Astrocyte (in vitro differentiated cells and primary cell): ENCODE data around the gene KCNH4. TPM values are rescaled to one million over a fixed set of nuclear protein-coding genes. Genes with fewer than 3 reads are reported as not detected.
A peak's percentile ranks its signal among the peaks of the same experiment; 100 is the strongest.
"Not testable (repeated sequence)": the region's sequence is repeated elsewhere in the genome, so short reads cannot be mapped to it uniquely, and the experiment has no call there.

ENCODE experiments used
- DNase-seq: peaks from one replicate; pipeline ENCODE4 v3.0.0-alpha.2; 2010; ENCODE audit warnings: low read depth
- FAIRE-seq: peaks from 2 replicates; lab custom pipeline; 2011; peaks lifted over from hg19 to GRCh38; lab: Jason Lieb, UNC
- H2AFZ ChIP-seq: 2 replicates; pipeline ENCODE4 v1.6.0; 2012; ENCODE audit warnings: low read depth, low read length, inconsistent platforms
- H3K27ac ChIP-seq: 2 replicates; pipeline ENCODE4 v1.5.1; 2011; ENCODE audit warnings: low read depth, low read length, inconsistent platforms
- H3K27me3 ChIP-seq: 2 replicates; pipeline ENCODE4 v1.6.0; 2011; ENCODE audit warnings: low read length, inconsistent platforms; ENCODE audit not compliant: insufficient read depth
- H3K36me3 ChIP-seq: 2 replicates; pipeline ENCODE4 v1.5.1; 2011; ENCODE audit warnings: low read length, inconsistent platforms; ENCODE audit not compliant: insufficient read depth
- H3K4me1 ChIP-seq: 2 replicates; pipeline ENCODE4 v1.5.1; 2011; ENCODE audit warnings: low read length, inconsistent platforms; ENCODE audit not compliant: insufficient read depth
- H3K4me2 ChIP-seq: 2 replicates; pipeline ENCODE4 v1.6.0; 2012; ENCODE audit warnings: low read length, inconsistent platforms
- H3K4me3 ChIP-seq: 2 replicates; pipeline ENCODE4 v1.5.1; 2011; ENCODE audit warnings: low read depth, mild to moderate bottlenecking, low read length, inconsistent platforms; ENCODE audit not compliant: insufficient read depth
- H3K79me2 ChIP-seq: 2 replicates; pipeline ENCODE4 v1.6.0; 2012; ENCODE audit warnings: mild to moderate bottlenecking, low read length, inconsistent platforms; ENCODE audit not compliant: insufficient read depth
- H3K9ac ChIP-seq: 2 replicates; pipeline ENCODE4 v1.6.0; 2012; ENCODE audit warnings: mild to moderate bottlenecking, low read length, inconsistent platforms
- H3K9me3 ChIP-seq: 2 replicates; pipeline ENCODE4 v1.5.1; 2012; ENCODE audit warnings: low read depth, mild to moderate bottlenecking, low read length, inconsistent platforms; ENCODE audit not compliant: insufficient read depth
- H4K20me1 ChIP-seq: 2 replicates; pipeline ENCODE4 v1.6.0; 2012; ENCODE audit warnings: low read length, inconsistent platforms; ENCODE audit not compliant: insufficient read depth
- H3K27ac Mint-ChIP-seq: one replicate; pipeline ENCODE4 v1.8.0; 2021; ENCODE audit warnings: mild to moderate bottlenecking, mixed read lengths; ENCODE audit not compliant: unreplicated experiment
- H3K27me3 Mint-ChIP-seq: one replicate; pipeline ENCODE4 v1.8.0; 2021; ENCODE audit warnings: low read depth, mixed read lengths; ENCODE audit not compliant: unreplicated experiment
- H3K36me3 Mint-ChIP-seq: one replicate; pipeline ENCODE4 v1.8.0; 2021; ENCODE audit warnings: low read depth, mixed read lengths; ENCODE audit not compliant: unreplicated experiment
- H3K4me1 Mint-ChIP-seq: one replicate; pipeline ENCODE4 v1.8.0; 2021; ENCODE audit warnings: low read depth, mixed read lengths; ENCODE audit not compliant: unreplicated experiment
- H3K4me3 Mint-ChIP-seq: one replicate; pipeline ENCODE4 v1.8.0; 2021; ENCODE audit warnings: mild to moderate bottlenecking, moderate library complexity, mixed read lengths; ENCODE audit not compliant: unreplicated experiment
- H3K9me3 Mint-ChIP-seq: one replicate; pipeline ENCODE4 v1.8.0; 2021; ENCODE audit warnings: mild to moderate bottlenecking, mixed read lengths; ENCODE audit not compliant: unreplicated experiment
- EZH2 ChIP-seq: IDR thresholded peaks from 2 replicates; pipeline ENCODE4 v1.6.1; 2012; ENCODE audit warnings: mild to moderate bottlenecking, low read length, inconsistent platforms; ENCODE audit not compliant: insufficient read depth
- total RNA-seq: library from RNA; stranded (reverse); gene quantifications from 2 replicates; pipeline ENCODE4 v1.2.1, GENCODE V29; 2021
- TF ChIP-seq, protein P1 (sequence below): IDR thresholded peaks from 2 replicates; pipeline ENCODE4 v1.5.1; 2011; ENCODE audit warnings: low read depth, mild to moderate bottlenecking, inconsistent platforms, low read length, moderate library complexity; ENCODE audit not compliant: insufficient read depth

The KCNH4 gene
- total RNA-seq, 1 donor from 2014 or later: not detected

DNA sequence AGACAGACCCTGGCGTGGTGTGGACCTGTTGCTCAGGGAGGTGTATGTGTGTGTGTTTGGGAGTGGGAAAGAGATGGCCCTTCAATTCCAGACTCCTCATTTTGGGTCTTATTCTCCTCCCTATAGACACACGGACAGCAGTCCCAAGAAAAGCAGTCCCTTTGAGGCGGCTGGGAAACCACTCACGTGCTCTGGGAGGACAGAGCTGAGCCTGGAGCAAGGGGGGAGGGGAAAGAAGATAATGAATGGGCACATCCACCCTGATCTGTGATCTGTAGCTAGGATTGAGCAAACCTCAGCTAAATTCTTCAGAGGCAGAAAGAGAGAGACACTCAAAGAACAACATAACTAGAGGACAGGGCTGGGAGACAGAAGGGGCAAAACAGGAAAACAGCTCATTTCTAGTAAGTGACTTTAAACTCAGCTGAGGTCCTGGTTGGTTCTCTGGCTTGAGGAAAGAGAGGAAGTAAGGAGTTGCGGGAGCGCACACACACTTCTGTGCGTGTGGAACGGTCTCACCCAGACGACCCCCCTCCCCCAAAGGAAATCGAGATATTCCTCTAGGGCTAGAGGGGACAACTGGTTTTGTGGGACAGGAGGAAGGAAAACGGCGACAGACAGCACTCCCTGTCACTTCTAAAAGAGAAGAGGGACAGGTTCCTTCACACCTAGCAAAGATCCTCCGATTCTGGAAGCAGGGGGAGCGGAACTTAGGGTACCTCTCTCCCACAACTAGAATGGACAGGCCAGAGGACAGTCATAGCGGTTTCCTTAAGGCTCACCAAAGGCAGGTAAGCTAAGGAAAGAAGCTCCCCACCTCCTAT is 26.8 kb downstream of the KCNH4 start:
- H3K27ac ChIP-seq: peak overlapping the region; percentile 71
- H3K4me3 Mint-ChIP-seq: peak overlapping the region; percentile 94
- no peaks in the 10 kb centered on the region for H3K9me3 Mint-ChIP-seq
- H3K36me3 Mint-ChIP-seq: peaks cover 5% of the 10 kb centered on the region
- peak overlapping the region; percentile 87 for H3K27ac Mint-ChIP-seq
- H4K20me1 ChIP-seq: peaks cover 51% of the 10 kb centered on the region
- peak overlapping the region; percentile 61 for H2AFZ ChIP-seq
- peak; percentile 25 for DNase-seq
- H3K79me2 ChIP-seq: peaks cover 56% of the 10 kb centered on the region
- H3K4me2 ChIP-seq: peak overlapping the region; percentile 95
- peaks cover 3% of the 10 kb centered on the region for H3K36me3 ChIP-seq
- FAIRE-seq: peak; percentile 60
- peak overlapping the region; percentile 99 for H3K9ac ChIP-seq
- no peaks in the 10 kb centered on the region for H3K27me3 Mint-ChIP-seq
- peaks cover 6% of the 10 kb centered on the region for H3K4me1 Mint-ChIP-seq
- no peaks in the 10 kb centered on the region for H3K9me3 ChIP-seq
- no peaks in the 10 kb centered on the region for H3K27me3 ChIP-seq
- H3K4me1 ChIP-seq: peaks cover 16% of the 10 kb centered on the region
- TF ChIP-seq, protein P1, sequence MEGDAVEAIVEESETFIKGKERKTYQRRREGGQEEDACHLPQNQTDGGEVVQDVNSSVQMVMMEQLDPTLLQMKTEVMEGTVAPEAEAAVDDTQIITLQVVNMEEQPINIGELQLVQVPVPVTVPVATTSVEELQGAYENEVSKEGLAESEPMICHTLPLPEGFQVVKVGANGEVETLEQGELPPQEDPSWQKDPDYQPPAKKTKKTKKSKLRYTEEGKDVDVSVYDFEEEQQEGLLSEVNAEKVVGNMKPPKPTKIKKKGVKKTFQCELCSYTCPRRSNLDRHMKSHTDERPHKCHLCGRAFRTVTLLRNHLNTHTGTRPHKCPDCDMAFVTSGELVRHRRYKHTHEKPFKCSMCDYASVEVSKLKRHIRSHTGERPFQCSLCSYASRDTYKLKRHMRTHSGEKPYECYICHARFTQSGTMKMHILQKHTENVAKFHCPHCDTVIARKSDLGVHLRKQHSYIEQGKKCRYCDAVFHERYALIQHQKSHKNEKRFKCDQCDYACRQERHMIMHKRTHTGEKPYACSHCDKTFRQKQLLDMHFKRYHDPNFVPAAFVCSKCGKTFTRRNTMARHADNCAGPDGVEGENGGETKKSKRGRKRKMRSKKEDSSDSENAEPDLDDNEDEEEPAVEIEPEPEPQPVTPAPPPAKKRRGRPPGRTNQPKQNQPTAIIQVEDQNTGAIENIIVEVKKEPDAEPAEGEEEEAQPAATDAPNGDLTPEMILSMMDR: no peak
- TF ChIP-seq EZH2: no peak
- H3K4me3 ChIP-seq: peak overlapping the region; percentile 96

DNA sequence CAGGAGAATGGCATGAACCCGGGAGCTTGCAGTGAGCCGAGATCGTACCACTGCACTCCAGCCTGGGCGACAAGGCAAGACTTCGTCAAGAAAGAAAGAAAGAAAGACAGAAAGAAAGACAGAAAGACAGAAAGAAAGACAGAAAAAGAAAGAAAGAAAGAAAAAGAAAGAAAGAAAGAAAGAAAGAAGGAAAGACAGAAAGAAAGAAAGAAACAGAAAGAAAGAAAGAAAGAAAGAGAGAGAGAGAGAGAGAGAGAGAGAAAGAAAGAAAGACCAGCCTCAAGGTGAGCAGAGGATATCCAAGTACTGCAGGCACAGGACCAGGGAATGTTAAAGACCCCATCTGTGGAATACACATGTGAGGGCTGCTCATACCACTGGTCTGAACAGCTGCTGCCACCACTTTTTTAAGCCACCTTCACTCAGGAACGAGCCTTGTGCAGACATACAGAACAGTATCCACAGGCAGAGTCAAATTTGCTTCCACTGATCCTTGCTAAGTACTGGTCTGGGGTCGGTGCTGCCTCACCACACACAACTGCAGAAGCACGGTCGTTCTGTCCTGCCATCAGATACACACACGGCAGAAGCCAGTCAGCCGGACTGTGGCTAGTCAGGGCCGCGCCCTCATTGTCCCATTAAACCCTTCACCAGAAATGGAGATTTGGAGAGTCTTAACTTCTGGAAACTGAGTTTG is 33.9 kb downstream of the KCNH4 start:
- Histone ChIP-seq H4K20me1 (peaks cover 82% of the 10 kb centered on the region), H3K79me2 (peaks cover 79% of the 10 kb centered on the region), H3K4me3 (no peak overlapping the region), H2AFZ (no peak overlapping the region), H3K4me1 (peaks cover 12% of the 10 kb centered on the region), H3K27ac (no peak overlapping the region), H3K36me3 (peaks cover 10% of the 10 kb centered on the region), H3K9ac (no peak overlapping the region), H3K9me3 (no peaks in the 10 kb centered on the region), H3K27me3 (no peaks in the 10 kb centered on the region), H3K4me2 (no peak overlapping the region)
- Mint-ChIP-seq H3K4me1 (peaks cover 17% of the 10 kb centered on the region), H3K27ac (no peak overlapping the region), H3K9me3 (no peaks in the 10 kb centered on the region), H3K27me3 (no peaks in the 10 kb centered on the region), H3K4me3 (no peak overlapping the region), H3K36me3 (peaks cover 11% of the 10 kb centered on the region)
- FAIRE-seq (no peak), DNase-seq (no peak)
- TF ChIP-seq, protein P1: no peak
- no peak for TF ChIP-seq EZH2

DNA sequence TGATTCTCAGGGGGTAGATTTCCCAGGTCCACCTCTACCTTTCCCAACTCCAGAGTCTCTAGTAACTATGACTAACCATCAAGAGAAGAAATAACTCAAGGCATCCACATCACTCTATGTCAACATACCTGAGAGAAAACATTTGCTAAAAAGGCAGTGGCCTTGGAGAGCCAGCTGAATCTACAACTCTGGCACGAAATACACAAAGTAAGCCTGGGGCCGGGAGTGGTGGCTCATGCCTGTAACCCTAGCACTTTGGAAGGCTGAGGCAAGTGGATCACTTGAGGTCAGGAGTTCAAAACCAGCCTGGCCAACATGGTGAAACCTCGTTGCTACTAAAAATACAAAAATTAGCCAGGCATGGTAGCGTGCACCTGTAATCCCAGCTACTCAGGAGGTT is 37.8 kb downstream of the KCNH4 start:
- not testable (repeated sequence) for H3K9me3 ChIP-seq, H3K36me3 ChIP-seq, H3K9me3 Mint-ChIP-seq, H3K27me3 ChIP-seq, FAIRE-seq, H2AFZ ChIP-seq, DNase-seq, H3K27me3 Mint-ChIP-seq, H3K4me3 ChIP-seq, H3K4me3 Mint-ChIP-seq
- Histone ChIP-seq H4K20me1 (peaks cover 80% of the 10 kb centered on the region), H3K4me2 (peak overlapping the region; percentile 69), H3K79me2 (peaks cover 78% of the 10 kb centered on the region), H3K4me1 (peaks cover 20% of the 10 kb centered on the region), H3K9ac (peak overlapping the region; percentile 7), H3K27ac (peak overlapping the region; percentile 69)
- Mint-ChIP-seq H3K36me3 (peaks cover 13% of the 10 kb centered on the region), H3K27ac (peak overlapping the region; percentile 85), H3K4me1 (peaks cover 46% of the 10 kb centered on the region)
